ENCODE results near the gene CDH10.

The CDH10 gene

DNA sequence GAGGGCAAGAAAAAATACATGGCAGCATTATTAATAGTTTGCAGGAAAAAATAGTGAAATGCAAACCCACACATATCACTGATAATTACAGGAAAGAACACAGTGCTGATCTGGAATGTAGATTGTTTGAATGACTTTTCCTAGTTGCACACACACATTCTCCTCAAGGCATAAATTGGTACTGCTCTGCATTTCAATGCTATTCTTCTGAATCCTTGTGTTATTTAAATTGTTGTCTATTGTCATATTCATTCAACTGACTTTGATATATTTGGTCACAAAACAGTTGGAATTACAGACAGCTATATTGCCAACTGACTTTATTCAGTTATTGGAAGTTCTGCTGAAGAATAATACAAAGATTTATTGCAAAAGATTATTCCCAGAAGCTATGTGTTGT lies 139.5 kb downstream of the CDH10 start:
- no peak overlapping the region for H3K27ac ChIP-seq (ENCODE audit: insufficient read depth in 1 of 2, low read depth in 1 of 2, low read length in 2 of 2, poor library complexity in 1 of 2, severe bottlenecking in 2 of 2)
- H3K4me1 ChIP-seq (ENCODE audit: control extremely low read depth in 1 of 4, control insufficient read depth in 4 of 4, insufficient read depth in 4 of 4, low read length in 3 of 4): no peaks in the 10 kb centered on the region
- no peak for DNase-seq
- no peaks in the 10 kb centered on the region for H3K9me3 ChIP-seq (ENCODE audit: control extremely low read depth in 1 of 5, control insufficient read depth in 4 of 5, insufficient read depth in 2 of 5, low read depth in 1 of 5, low read length in 4 of 5)
- H3K27me3 ChIP-seq (replicated peaks in 2 of 5; ENCODE audit: control insufficient read depth in 4 of 5, insufficient read depth in 5 of 5, low read length in 4 of 5): no peaks in the 10 kb centered on the region
- POLR2A ChIA-PET: no interaction called here
- CTCF ChIA-PET: no interaction called here
- H3K4me3 ChIP-seq (ENCODE audit: control insufficient read depth in 1 of 7, extremely low read depth in 1 of 7, insufficient read depth in 4 of 7, low read depth in 2 of 7, low read length in 6 of 7): no peak overlapping the region
- no peaks in the 10 kb centered on the region for H3K36me3 ChIP-seq (ENCODE audit: control insufficient read depth in 4 of 4, insufficient read depth in 4 of 4, low read length in 3 of 4)

GRCh38 chr5:24497591-24498157 lies 147.1 kb downstream of the CDH10 start:
- Histone ChIP-seq H3K27me3 (replicated peaks in 2 of 5; ENCODE audit: control insufficient read depth in 4 of 5, insufficient read depth in 5 of 5, low read length in 4 of 5) (no peaks in the 10 kb centered on the region), H3K36me3 (ENCODE audit: control insufficient read depth in 4 of 4, insufficient read depth in 4 of 4, low read length in 3 of 4) (no peaks in the 10 kb centered on the region), H3K4me3 (ENCODE audit: control insufficient read depth in 1 of 7, extremely low read depth in 1 of 7, insufficient read depth in 4 of 7, low read depth in 2 of 7, low read length in 6 of 7) (no peak overlapping the region), H3K27ac (ENCODE audit: insufficient read depth in 1 of 2, low read depth in 1 of 2, low read length in 2 of 2, poor library complexity in 1 of 2, severe bottlenecking in 2 of 2) (no peak overlapping the region), H3K4me1 (ENCODE audit: control extremely low read depth in 1 of 4, control insufficient read depth in 4 of 4, insufficient read depth in 4 of 4, low read length in 3 of 4) (no peaks in the 10 kb centered on the region), H3K9me3 (ENCODE audit: control extremely low read depth in 1 of 5, control insufficient read depth in 4 of 5, insufficient read depth in 2 of 5, low read depth in 1 of 5, low read length in 4 of 5) (no peaks in the 10 kb centered on the region)
- POLR2A ChIA-PET: no interaction called here
- no CpG with 5 or more reads among the region's 5 CpGs for WGBS (ENCODE audit: insufficient coverage)
- DNase-seq: no peak
- CTCF ChIA-PET: no interaction called here

- no peaks in the 10 kb centered on the region for H3K27me3 ChIP-seq (replicated peaks in 2 of 5; ENCODE audit: control insufficient read depth in 4 of 5, insufficient read depth in 5 of 5, low read length in 4 of 5)
- H3K36me3 ChIP-seq (ENCODE audit: control insufficient read depth in 4 of 4, insufficient read depth in 4 of 4, low read length in 3 of 4): no peaks in the 10 kb centered on the region
- no peaks in the 10 kb centered on the region for H3K9me3 ChIP-seq (ENCODE audit: control extremely low read depth in 1 of 5, control insufficient read depth in 4 of 5, insufficient read depth in 2 of 5, low read depth in 1 of 5, low read length in 4 of 5)
- WGBS (ENCODE audit: insufficient coverage): 88% methylated on average over 1 of the region's 3 CpGs
- no peaks in the 10 kb centered on the region for H3K4me1 ChIP-seq (ENCODE audit: control extremely low read depth in 1 of 4, control insufficient read depth in 4 of 4, insufficient read depth in 4 of 4, low read length in 3 of 4)
- ChIA-PET POLR2A (no interaction called here), CTCF (no interaction called here)
- no peak overlapping the region for H3K4me3 ChIP-seq (ENCODE audit: control insufficient read depth in 1 of 7, extremely low read depth in 1 of 7, insufficient read depth in 4 of 7, low read depth in 2 of 7, low read length in 6 of 7)
- no peak for DNase-seq
- no peak overlapping the region for H3K27ac ChIP-seq (ENCODE audit: insufficient read depth in 1 of 2, low read depth in 1 of 2, low read length in 2 of 2, poor library complexity in 1 of 2, severe bottlenecking in 2 of 2)
Observed at GRCh38 chr5:24497145-24497544, 147.6 kb downstream of the CDH10 start.

DNA sequence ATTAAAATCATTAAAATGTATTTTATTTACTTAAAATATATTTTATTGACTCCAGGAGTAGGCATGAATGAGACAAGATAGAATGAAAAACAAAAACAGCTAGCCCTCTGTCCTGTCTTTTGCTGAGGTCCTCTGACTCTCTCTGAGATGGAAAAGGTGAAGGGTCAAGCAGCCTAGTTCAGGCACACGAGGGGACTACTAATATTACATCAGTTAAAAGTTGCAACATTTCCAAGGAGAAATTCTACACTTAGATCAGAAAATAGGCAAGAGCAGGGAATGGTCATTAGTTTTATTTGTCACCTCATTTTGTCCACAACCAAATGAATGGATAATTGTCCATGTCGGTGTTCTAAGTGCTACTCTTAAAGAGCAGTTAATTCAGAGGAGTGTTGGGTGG lies 148.5 kb downstream of the CDH10 start:
- Histone ChIP-seq H3K27me3 (replicated peaks in 2 of 5; ENCODE audit: control insufficient read depth in 4 of 5, insufficient read depth in 5 of 5, low read length in 4 of 5) (no peaks in the 10 kb centered on the region), H3K4me3 (ENCODE audit: control insufficient read depth in 1 of 7, extremely low read depth in 1 of 7, insufficient read depth in 4 of 7, low read depth in 2 of 7, low read length in 6 of 7) (no peak overlapping the region), H3K9me3 (ENCODE audit: control extremely low read depth in 1 of 5, control insufficient read depth in 4 of 5, insufficient read depth in 2 of 5, low read depth in 1 of 5, low read length in 4 of 5) (no peaks in the 10 kb centered on the region), H3K36me3 (ENCODE audit: control insufficient read depth in 4 of 4, insufficient read depth in 4 of 4, low read length in 3 of 4) (no peaks in the 10 kb centered on the region), H3K4me1 (ENCODE audit: control extremely low read depth in 1 of 4, control insufficient read depth in 4 of 4, insufficient read depth in 4 of 4, low read length in 3 of 4) (no peaks in the 10 kb centered on the region), H3K27ac (ENCODE audit: insufficient read depth in 1 of 2, low read depth in 1 of 2, low read length in 2 of 2, poor library complexity in 1 of 2, severe bottlenecking in 2 of 2) (no peak overlapping the region)
- POLR2A ChIA-PET: no interaction called here
- CTCF ChIA-PET: interaction anchor here (1.0 kb wide), 1 partner anchor 47 kb away, joined by 4 read pairs; no protein-coding TSS in a partner anchor
- WGBS (ENCODE audit: insufficient coverage): 100% methylated on average over 1 of the region's 2 CpGs
- no peak for DNase-seq

DNA sequence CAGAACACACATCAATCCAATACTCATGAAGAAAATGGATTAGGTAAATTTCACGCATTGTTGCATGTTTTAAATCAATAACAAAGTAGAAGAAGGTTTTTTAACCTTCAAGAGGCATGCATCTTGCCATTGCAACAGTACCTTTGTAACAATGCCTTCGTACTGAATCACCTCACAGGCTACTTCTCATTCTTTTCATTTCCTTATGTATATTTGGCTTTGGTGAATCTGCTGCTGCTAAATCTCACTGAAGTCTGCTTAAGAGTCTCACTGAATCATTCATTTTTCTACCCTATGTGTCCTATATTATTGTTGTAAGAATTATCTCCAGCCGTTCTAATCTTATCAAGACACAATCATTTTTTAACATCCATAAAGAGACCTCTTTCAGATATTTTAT lies 152.5 kb downstream of the CDH10 start:
- Histone ChIP-seq H3K36me3 (ENCODE audit: control insufficient read depth in 4 of 4, insufficient read depth in 4 of 4, low read length in 3 of 4) (no peaks in the 10 kb centered on the region), H3K4me3 (ENCODE audit: control insufficient read depth in 1 of 7, extremely low read depth in 1 of 7, insufficient read depth in 4 of 7, low read depth in 2 of 7, low read length in 6 of 7) (no peak overlapping the region), H3K4me1 (ENCODE audit: control extremely low read depth in 1 of 4, control insufficient read depth in 4 of 4, insufficient read depth in 4 of 4, low read length in 3 of 4) (no peaks in the 10 kb centered on the region), H3K27me3 (replicated peaks in 2 of 5; ENCODE audit: control insufficient read depth in 4 of 5, insufficient read depth in 5 of 5, low read length in 4 of 5) (no peaks in the 10 kb centered on the region), H3K9me3 (ENCODE audit: control extremely low read depth in 1 of 5, control insufficient read depth in 4 of 5, insufficient read depth in 2 of 5, low read depth in 1 of 5, low read length in 4 of 5) (no peaks in the 10 kb centered on the region), H3K27ac (ENCODE audit: insufficient read depth in 1 of 2, low read depth in 1 of 2, low read length in 2 of 2, poor library complexity in 1 of 2, severe bottlenecking in 2 of 2) (no peak overlapping the region)
- ChIA-PET CTCF (no interaction called here), POLR2A (no interaction called here)
- no peak for DNase-seq
- WGBS (ENCODE audit: insufficient coverage): 94% methylated on average over 2 of the region's 3 CpGs

- CTCF ChIA-PET: no interaction called here
- Histone ChIP-seq H3K4me3 (ENCODE audit: control insufficient read depth in 1 of 7, extremely low read depth in 1 of 7, insufficient read depth in 4 of 7, low read depth in 2 of 7, low read length in 6 of 7) (no peak overlapping the region), H3K9me3 (ENCODE audit: control extremely low read depth in 1 of 5, control insufficient read depth in 4 of 5, insufficient read depth in 2 of 5, low read depth in 1 of 5, low read length in 4 of 5) (no peaks in the 10 kb centered on the region), H3K36me3 (ENCODE audit: control insufficient read depth in 4 of 4, insufficient read depth in 4 of 4, low read length in 3 of 4) (no peaks in the 10 kb centered on the region), H3K27ac (ENCODE audit: insufficient read depth in 1 of 2, low read depth in 1 of 2, low read length in 2 of 2, poor library complexity in 1 of 2, severe bottlenecking in 2 of 2) (no peak overlapping the region), H3K27me3 (replicated peaks in 2 of 5; ENCODE audit: control insufficient read depth in 4 of 5, insufficient read depth in 5 of 5, low read length in 4 of 5) (no peaks in the 10 kb centered on the region), H3K4me1 (ENCODE audit: control extremely low read depth in 1 of 4, control insufficient read depth in 4 of 4, insufficient read depth in 4 of 4, low read length in 3 of 4) (no peaks in the 10 kb centered on the region)
- 94% methylated on average over 2 of the region's 3 CpGs for WGBS (ENCODE audit: insufficient coverage)
- POLR2A ChIA-PET: no interaction called here
- no peak for DNase-seq
Observed at GRCh38 chr5:24491490-24491889, 153.3 kb downstream of the CDH10 start.

GRCh38 chr5:24487368-24488229 lies 157.2 kb downstream of the CDH10 start:
- Histone ChIP-seq H3K36me3 (ENCODE audit: control insufficient read depth in 4 of 4, insufficient read depth in 4 of 4, low read length in 3 of 4) (no peaks in the 10 kb centered on the region), H3K4me3 (ENCODE audit: control insufficient read depth in 1 of 7, extremely low read depth in 1 of 7, insufficient read depth in 4 of 7, low read depth in 2 of 7, low read length in 6 of 7) (no peak overlapping the region), H3K27ac (ENCODE audit: insufficient read depth in 1 of 2, low read depth in 1 of 2, low read length in 2 of 2, poor library complexity in 1 of 2, severe bottlenecking in 2 of 2) (no peak overlapping the region), H3K4me1 (ENCODE audit: control extremely low read depth in 1 of 4, control insufficient read depth in 4 of 4, insufficient read depth in 4 of 4, low read length in 3 of 4) (peaks cover 0 to 5% (median 0%) of the 10 kb centered on the region in 4 experiments), H3K27me3 (replicated peaks in 2 of 5; ENCODE audit: control insufficient read depth in 4 of 5, insufficient read depth in 5 of 5, low read length in 4 of 5) (no peaks in the 10 kb centered on the region), H3K9me3 (ENCODE audit: control extremely low read depth in 1 of 5, control insufficient read depth in 4 of 5, insufficient read depth in 2 of 5, low read depth in 1 of 5, low read length in 4 of 5) (no peaks in the 10 kb centered on the region)
- WGBS (ENCODE audit: insufficient coverage): 97% methylated on average over 19 of the region's 19 CpGs
- DNase-seq: no peak
- POLR2A ChIA-PET: no interaction called here
- CTCF ChIA-PET: no interaction called here
